Astrocyte (in vitro differentiated cells and primary cell): ENCODE results near the gene FTSJ1. TPM values are rescaled to one million over a fixed set of nuclear protein-coding genes. Genes with fewer than 3 reads are reported as not detected.

ENCODE experiments used
- DNase-seq: peaks from one replicate; pipeline ENCODE4 v3.0.0-alpha.2; 2010; ENCODE audit warnings: low read depth
- FAIRE-seq: peaks from 2 replicates; lab custom pipeline; 2011; peaks lifted over from hg19 to GRCh38; lab: Jason Lieb, UNC
- H2AFZ ChIP-seq: 2 replicates; pipeline ENCODE4 v1.6.0; 2012; ENCODE audit warnings: low read depth, low read length, inconsistent platforms
- H3K27ac ChIP-seq: 2 replicates; pipeline ENCODE4 v1.5.1; 2011; ENCODE audit warnings: low read depth, low read length, inconsistent platforms
- H3K27me3 ChIP-seq: 2 replicates; pipeline ENCODE4 v1.6.0; 2011; ENCODE audit warnings: low read length, inconsistent platforms; ENCODE audit not compliant: insufficient read depth
- H3K36me3 ChIP-seq: 2 replicates; pipeline ENCODE4 v1.5.1; 2011; ENCODE audit warnings: low read length, inconsistent platforms; ENCODE audit not compliant: insufficient read depth
- H3K4me1 ChIP-seq: 2 replicates; pipeline ENCODE4 v1.5.1; 2011; ENCODE audit warnings: low read length, inconsistent platforms; ENCODE audit not compliant: insufficient read depth
- H3K4me2 ChIP-seq: 2 replicates; pipeline ENCODE4 v1.6.0; 2012; ENCODE audit warnings: low read length, inconsistent platforms
- H3K4me3 ChIP-seq: 2 replicates; pipeline ENCODE4 v1.5.1; 2011; ENCODE audit warnings: low read depth, mild to moderate bottlenecking, low read length, inconsistent platforms; ENCODE audit not compliant: insufficient read depth
- H3K79me2 ChIP-seq: 2 replicates; pipeline ENCODE4 v1.6.0; 2012; ENCODE audit warnings: mild to moderate bottlenecking, low read length, inconsistent platforms; ENCODE audit not compliant: insufficient read depth
- H3K9ac ChIP-seq: 2 replicates; pipeline ENCODE4 v1.6.0; 2012; ENCODE audit warnings: mild to moderate bottlenecking, low read length, inconsistent platforms
- H3K9me3 ChIP-seq: 2 replicates; pipeline ENCODE4 v1.5.1; 2012; ENCODE audit warnings: low read depth, mild to moderate bottlenecking, low read length, inconsistent platforms; ENCODE audit not compliant: insufficient read depth
- H4K20me1 ChIP-seq: 2 replicates; pipeline ENCODE4 v1.6.0; 2012; ENCODE audit warnings: low read length, inconsistent platforms; ENCODE audit not compliant: insufficient read depth
- H3K27ac Mint-ChIP-seq: one replicate; pipeline ENCODE4 v1.8.0; 2021; ENCODE audit warnings: mild to moderate bottlenecking, mixed read lengths; ENCODE audit not compliant: unreplicated experiment
- H3K27me3 Mint-ChIP-seq: one replicate; pipeline ENCODE4 v1.8.0; 2021; ENCODE audit warnings: low read depth, mixed read lengths; ENCODE audit not compliant: unreplicated experiment
- H3K36me3 Mint-ChIP-seq: one replicate; pipeline ENCODE4 v1.8.0; 2021; ENCODE audit warnings: low read depth, mixed read lengths; ENCODE audit not compliant: unreplicated experiment
- H3K4me1 Mint-ChIP-seq: one replicate; pipeline ENCODE4 v1.8.0; 2021; ENCODE audit warnings: low read depth, mixed read lengths; ENCODE audit not compliant: unreplicated experiment
- H3K4me3 Mint-ChIP-seq: one replicate; pipeline ENCODE4 v1.8.0; 2021; ENCODE audit warnings: mild to moderate bottlenecking, moderate library complexity, mixed read lengths; ENCODE audit not compliant: unreplicated experiment
- H3K9me3 Mint-ChIP-seq: one replicate; pipeline ENCODE4 v1.8.0; 2021; ENCODE audit warnings: mild to moderate bottlenecking, mixed read lengths; ENCODE audit not compliant: unreplicated experiment
- CTCF ChIP-seq: IDR thresholded peaks from 2 replicates; pipeline ENCODE4 v1.5.1; 2011; ENCODE audit warnings: low read depth, mild to moderate bottlenecking, inconsistent platforms, low read length, moderate library complexity; ENCODE audit not compliant: insufficient read depth
- EZH2 ChIP-seq: IDR thresholded peaks from 2 replicates; pipeline ENCODE4 v1.6.1; 2012; ENCODE audit warnings: mild to moderate bottlenecking, low read length, inconsistent platforms; ENCODE audit not compliant: insufficient read depth
- total RNA-seq: library from RNA; stranded (reverse); gene quantifications from 2 replicates; pipeline ENCODE4 v1.2.1, GENCODE V29; 2021

The FTSJ1 gene
- total RNA-seq, 1 donor from 2014 or later: 64.4 TPM

- H3K36me3 Mint-ChIP-seq: peaks cover 9% of the 10 kb centered on the region
- Histone ChIP-seq H3K9ac (no peak overlapping the region), H3K9me3 (no peaks in the 10 kb centered on the region), H3K36me3 (peaks cover 5% of the 10 kb centered on the region), H4K20me1 (no peaks in the 10 kb centered on the region), H3K27ac (no peak overlapping the region), H2AFZ (no peak overlapping the region), H3K4me3 (no peak overlapping the region), H3K27me3 (no peaks in the 10 kb centered on the region), H3K79me2 (peaks cover 3% of the 10 kb centered on the region), H3K4me2 (no peak overlapping the region), H3K4me1 (peaks cover 3% of the 10 kb centered on the region)
- H3K4me1 Mint-ChIP-seq: peaks cover under 1% of the 10 kb centered on the region
- no peaks in the 10 kb centered on the region for H3K27me3 Mint-ChIP-seq
- no peak overlapping the region for H3K4me3 Mint-ChIP-seq
- TF ChIP-seq EZH2 (no peak), CTCF (no peak)
- H3K27ac Mint-ChIP-seq: no peak overlapping the region
- DNase-seq (no peak), FAIRE-seq (no peak)
- no peaks in the 10 kb centered on the region for H3K9me3 Mint-ChIP-seq
Observed at GRCh38 chrX:48514868-48515460, 39.0 kb downstream of the FTSJ1 start.

- Mint-ChIP-seq H3K27ac (no peak overlapping the region), H3K4me3 (no peak overlapping the region), H3K27me3 (no peaks in the 10 kb centered on the region), H3K36me3 (peaks cover 9% of the 10 kb centered on the region), H3K4me1 (no peaks in the 10 kb centered on the region), H3K9me3 (no peaks in the 10 kb centered on the region)
- H3K27ac ChIP-seq: no peak overlapping the region
- no peaks in the 10 kb centered on the region for H3K27me3 ChIP-seq
- no peaks in the 10 kb centered on the region for H3K9me3 ChIP-seq
- no peaks in the 10 kb centered on the region for H4K20me1 ChIP-seq
- no peaks in the 10 kb centered on the region for H3K79me2 ChIP-seq
- H2AFZ ChIP-seq: no peak overlapping the region
- H3K36me3 ChIP-seq: peaks cover 5% of the 10 kb centered on the region
- no peak for TF ChIP-seq EZH2
- no peak overlapping the region for H3K4me3 ChIP-seq
- H3K4me1 ChIP-seq: no peaks in the 10 kb centered on the region
- DNase-seq (no peak), FAIRE-seq (no peak)
- H3K4me2 ChIP-seq: no peak overlapping the region
- H3K9ac ChIP-seq: no peak overlapping the region
Observed at GRCh38 chrX:48515842-48516241, 39.8 kb downstream of the FTSJ1 start.

GRCh38 chrX:48516285-48516684 is 40.3 kb downstream of the FTSJ1 start:
- Histone ChIP-seq H3K36me3 (peaks cover 5% of the 10 kb centered on the region), H3K4me2 (no peak overlapping the region), H3K9ac (no peak overlapping the region), H3K79me2 (no peaks in the 10 kb centered on the region), H3K9me3 (no peaks in the 10 kb centered on the region), H4K20me1 (no peaks in the 10 kb centered on the region), H3K27ac (no peak overlapping the region), H3K4me1 (peaks cover 2% of the 10 kb centered on the region), H3K27me3 (no peaks in the 10 kb centered on the region), H2AFZ (no peak overlapping the region), H3K4me3 (no peak overlapping the region)
- DNase-seq: no peak
- Mint-ChIP-seq H3K27ac (no peak overlapping the region), H3K9me3 (no peaks in the 10 kb centered on the region), H3K4me3 (no peak overlapping the region), H3K4me1 (no peaks in the 10 kb centered on the region), H3K36me3 (peaks cover 9% of the 10 kb centered on the region), H3K27me3 (no peaks in the 10 kb centered on the region)
- no peak for TF ChIP-seq EZH2
- TF ChIP-seq CTCF: no peak
- FAIRE-seq: peak; percentile 5
